Calu3 (cell line): Measurements from ENCODE around the gene GPR137B. TPM values are rescaled to one million over a fixed set of nuclear protein-coding genes. Genes with fewer than 3 reads are reported as not detected.

Source experiments
- BruUV-seq: library from RNA; stranded (reverse); fragments of 400-500 nt; replicated peaks from 2 replicates; lab custom pipeline; 2021; lab: Mats Ljungman, UMichigan
- CTCF ChIA-PET: fragments of 300-600 bp; sonication (Branson Sonifier 250); formaldehyde crosslinking; loops from one replicate; lab custom pipeline; 2022; ENCODE audit warnings: antibody characterized with exemption; lab: Charles Lee
- DNase-seq: peaks from one replicate; pipeline ENCODE4 v3.0.0; 2022
- H3K27ac Mint-ChIP-seq: one replicate; pipeline ENCODE4 v1.8.0; 2022; ENCODE audit warnings: mixed read lengths; ENCODE audit not compliant: unreplicated experiment
- H3K27me3 Mint-ChIP-seq: one replicate; pipeline ENCODE4 v1.8.0; 2022; ENCODE audit warnings: mixed read lengths; ENCODE audit not compliant: unreplicated experiment
- H3K36me3 Mint-ChIP-seq: one replicate; pipeline ENCODE4 v1.8.0; 2022; ENCODE audit warnings: mild to moderate bottlenecking, moderate library complexity, mixed read lengths; ENCODE audit not compliant: insufficient read depth, unreplicated experiment
- H3K4me1 Mint-ChIP-seq: one replicate; pipeline ENCODE4 v1.8.0; 2022; ENCODE audit warnings: mild to moderate bottlenecking, low read depth, mixed read lengths; ENCODE audit not compliant: unreplicated experiment
- H3K4me3 Mint-ChIP-seq: one replicate; pipeline ENCODE4 v1.8.0; 2022; ENCODE audit warnings: mild to moderate bottlenecking, low read depth, moderate library complexity, mixed read lengths; ENCODE audit not compliant: unreplicated experiment
- H3K9me3 Mint-ChIP-seq: one replicate; pipeline ENCODE4 v1.8.0; 2022; ENCODE audit warnings: low read depth, mixed read lengths; ENCODE audit not compliant: unreplicated experiment
- CTCF ChIP-seq: fragments of 200-600 bp; IDR thresholded peaks from one replicate; pipeline ENCODE4 v1.8.0; 2022; ENCODE audit warnings: antibody characterized with exemption; ENCODE audit not compliant: unreplicated experiment
- intact Hi-C: fragments of 100-400 bp; cut with micrococcal nuclease; formaldehyde crosslinking; loops from one replicate; pipeline ENCODE4 v1.10.0; 2022; ENCODE audit not compliant: unreplicated experiment
- total RNA-seq: library from RNA; stranded (reverse); gene quantifications from 2 replicates; pipeline ENCODE4 v1.2.3, GENCODE V29; 2022

GPR137B gene
- total RNA-seq, 1 experiment from 2014 or later: 11.4 TPM

- H3K27me3 Mint-ChIP-seq: no peaks in the 10 kb centered on the region
- DNase-seq: no peak
- no TSS peak for BruUV-seq
- no peak for TF ChIP-seq CTCF
- peaks cover 5% of the 10 kb centered on the region for H3K36me3 Mint-ChIP-seq
- CTCF ChIA-PET: no interaction called here
- H3K4me1 Mint-ChIP-seq: peaks cover 15% of the 10 kb centered on the region
- no peak overlapping the region for H3K27ac Mint-ChIP-seq
- H3K9me3 Mint-ChIP-seq: no peaks in the 10 kb centered on the region
- no peak overlapping the region for H3K4me3 Mint-ChIP-seq
- intact Hi-C loops: no loop called here
Observed at GRCh38 chr1:236167154-236167553, 24.8 kb downstream of the GPR137B start.

- CTCF ChIA-PET: no interaction called here
- no TSS peak for BruUV-seq
- TF ChIP-seq CTCF: no peak
- no peaks in the 10 kb centered on the region for H3K27me3 Mint-ChIP-seq
- peaks cover 5% of the 10 kb centered on the region for H3K36me3 Mint-ChIP-seq
- H3K27ac Mint-ChIP-seq: no peak overlapping the region
- intact Hi-C loops: no loop called here
- no peak overlapping the region for H3K4me3 Mint-ChIP-seq
- H3K4me1 Mint-ChIP-seq: peaks cover 15% of the 10 kb centered on the region
- no peaks in the 10 kb centered on the region for H3K9me3 Mint-ChIP-seq
- DNase-seq: no peak
Observed at GRCh38 chr1:236167578-236167977, 25.2 kb downstream of the GPR137B start.

GRCh38 chr1:236168716-236169429, 26.5 kb downstream of the GPR137B start:
- peak; percentile 47 for TF ChIP-seq CTCF
- no peaks in the 10 kb centered on the region for H3K27me3 Mint-ChIP-seq
- DNase-seq: peak; percentile 79
- H3K27ac Mint-ChIP-seq: peak overlapping the region; percentile 64
- H3K9me3 Mint-ChIP-seq: no peaks in the 10 kb centered on the region
- peaks cover 5% of the 10 kb centered on the region for H3K36me3 Mint-ChIP-seq
- intact Hi-C loops: loop anchor here (2.0 kb wide), 1 partner anchor 60 kb away; no protein-coding TSS in a partner anchor
- CTCF ChIA-PET: no interaction called here
- H3K4me1 Mint-ChIP-seq: peaks cover 15% of the 10 kb centered on the region
- BruUV-seq: no TSS peak
- H3K4me3 Mint-ChIP-seq: peak overlapping the region; percentile 16

- H3K4me1 Mint-ChIP-seq: peaks cover 40% of the 10 kb centered on the region
Observed at GRCh38 chr1:236172041-236172579, 29.8 kb downstream of the GPR137B start.

More at GRCh38 chr1:236172041-236172579, 29.8 kb downstream of the GPR137B start:
- BruUV-seq: no TSS peak
- Mint-ChIP-seq H3K4me3 (no peak overlapping the region), H3K27ac (no peak overlapping the region), H3K27me3 (no peaks in the 10 kb centered on the region), H3K9me3 (no peaks in the 10 kb centered on the region), H3K36me3 (peaks cover 5% of the 10 kb centered on the region)
- CTCF ChIA-PET: interaction anchor here (0.7 kb wide), 1 partner anchor 396 kb away, joined by 4 read pairs; no protein-coding TSS in a partner anchor
- no peak for TF ChIP-seq CTCF
- intact Hi-C loops: no loop called here
- DNase-seq: no peak
